Activated B cell treated with CpG ODN at 0.5 μM for 24 hours (primary cell): Measurements from ENCODE around the gene SPRED2. TPM values are rescaled to one million over a fixed set of nuclear protein-coding genes. Genes with fewer than 3 reads are reported as not detected.

Experiments
- ATAC-seq: fragments of 200-7000 bp; cut with Tn5 transposase; one replicate; pipeline ENCODE4 v1.10.0; 2021; ENCODE audit warnings: low read depth, mild to moderate bottlenecking, moderate library complexity
- CTCF ChIA-PET: fragments of 350-600 bp; sonication (Branson Sonifier 250); formaldehyde crosslinking; loops from one replicate; lab custom pipeline; 2021; ENCODE audit warnings: antibody characterized with exemption; lab: Charles Lee
- POLR2A ChIA-PET: fragments of 350-600 bp; sonication (Branson Sonifier 250); formaldehyde crosslinking; loops from one replicate; lab custom pipeline; 2021; ENCODE audit warnings: antibody characterized with exemption; lab: Charles Lee
- DNase-seq: peaks from one replicate; pipeline ENCODE4 v3.0.0; 2022
- H3K27ac Mint-ChIP-seq: one replicate; pipeline ENCODE4 v1.8.0; 2020; ENCODE audit warnings: mixed read lengths
- H3K27me3 Mint-ChIP-seq: one replicate; pipeline ENCODE4 v1.8.0; 2021; ENCODE audit warnings: mixed read lengths
- H3K36me3 Mint-ChIP-seq: one replicate; pipeline ENCODE4 v1.8.0; 2021; ENCODE audit warnings: low read depth, mixed read lengths
- H3K4me1 Mint-ChIP-seq: one replicate; pipeline ENCODE4 v1.8.0; 2021; ENCODE audit warnings: mixed read lengths
- H3K4me3 Mint-ChIP-seq: one replicate; pipeline ENCODE4 v1.8.0; 2020; ENCODE audit warnings: mild to moderate bottlenecking, mixed read lengths
- H3K9me3 Mint-ChIP-seq: one replicate; pipeline ENCODE4 v1.8.0; 2020; ENCODE audit warnings: mixed read lengths
- CTCF ChIP-seq: fragments of 200-600 bp; IDR thresholded peaks from one replicate; pipeline ENCODE4 v1.8.0; 2022; ENCODE audit warnings: antibody characterized with exemption, mild to moderate bottlenecking
- intact Hi-C: fragments of 100-400 bp; cut with micrococcal nuclease; formaldehyde crosslinking; loops from one replicate; pipeline ENCODE4 v1.15.1; 2024
- total RNA-seq: library from RNA; stranded (reverse); gene quantifications from 2 replicates; pipeline ENCODE4 v1.2.3, GENCODE V29; 2022

The SPRED2 gene
- total RNA-seq, 1 donor from 2014 or later = 2.5 TPM

GRCh38 chr2:65476778-65477177 lies 44.4 kb upstream of the SPRED2 start:
- Mint-ChIP-seq H3K4me1 (no peaks in the 10 kb centered on the region), H3K4me3 (no peak overlapping the region), H3K9me3 (peaks cover 14% of the 10 kb centered on the region), H3K27me3 (peaks cover 10% of the 10 kb centered on the region), H3K27ac (no peak overlapping the region), H3K36me3 (peaks cover 3% of the 10 kb centered on the region)
- ChIA-PET POLR2A (no interaction called here), CTCF (no interaction called here)
- intact Hi-C loops = no loop called here
- TF ChIP-seq CTCF = no peak
- ATAC-seq (no peak), DNase-seq (no peak)

GRCh38 chr2:65475000-65475399 lies 42.6 kb upstream of the SPRED2 start:
- no peak overlapping the region for H3K27ac Mint-ChIP-seq
- H3K36me3 Mint-ChIP-seq = peaks cover 3% of the 10 kb centered on the region
- POLR2A ChIA-PET = no interaction called here
- peaks cover 14% of the 10 kb centered on the region for H3K9me3 Mint-ChIP-seq
- intact Hi-C loops = no loop called here
- no peak for TF ChIP-seq CTCF
- H3K4me3 Mint-ChIP-seq = no peak overlapping the region
- peaks cover 10% of the 10 kb centered on the region for H3K27me3 Mint-ChIP-seq
- DNase-seq (no peak), ATAC-seq (no peak)
- CTCF ChIA-PET = no interaction called here
- no peaks in the 10 kb centered on the region for H3K4me1 Mint-ChIP-seq

GRCh38 chr2:65473045-65473444 lies 40.6 kb upstream of the SPRED2 start:
- no peak for ATAC-seq
- H3K4me3 Mint-ChIP-seq = no peak overlapping the region
- H3K4me1 Mint-ChIP-seq = no peaks in the 10 kb centered on the region
- ChIA-PET CTCF (interaction anchor here (0.5 kb wide), 1 partner anchor 191 kb away, joined by 3 read pairs; no protein-coding TSS in a partner anchor), POLR2A (no interaction called here)
- H3K9me3 Mint-ChIP-seq = peaks cover 14% of the 10 kb centered on the region
- no peaks in the 10 kb centered on the region for H3K27me3 Mint-ChIP-seq
- DNase-seq = no peak
- intact Hi-C loops = no loop called here
- TF ChIP-seq CTCF = no peak
- peaks cover 3% of the 10 kb centered on the region for H3K36me3 Mint-ChIP-seq
- H3K27ac Mint-ChIP-seq = no peak overlapping the region

- H3K4me3 Mint-ChIP-seq = no peak overlapping the region
- no peaks in the 10 kb centered on the region for H3K27me3 Mint-ChIP-seq
- H3K27ac Mint-ChIP-seq = no peak overlapping the region
- ATAC-seq (no peak), DNase-seq (no peak)
- POLR2A ChIA-PET = no interaction called here
- no peaks in the 10 kb centered on the region for H3K4me1 Mint-ChIP-seq
- TF ChIP-seq CTCF = no peak
- intact Hi-C loops = no loop called here
- CTCF ChIA-PET = no interaction called here
- H3K9me3 Mint-ChIP-seq = peaks cover 14% of the 10 kb centered on the region
- peaks cover 3% of the 10 kb centered on the region for H3K36me3 Mint-ChIP-seq
Observed at GRCh38 chr2:65471409-65471808, 39.0 kb upstream of the SPRED2 start.

GRCh38 chr2:65466551-65466950 lies 34.2 kb upstream of the SPRED2 start:
- no peaks in the 10 kb centered on the region for H3K36me3 Mint-ChIP-seq
- DNase-seq (no peak), ATAC-seq (no peak)
- intact Hi-C loops = no loop called here
- no peak for TF ChIP-seq CTCF
- no peak overlapping the region for H3K27ac Mint-ChIP-seq
- H3K9me3 Mint-ChIP-seq = no peaks in the 10 kb centered on the region
- ChIA-PET POLR2A (no interaction called here), CTCF (no interaction called here)
- H3K4me3 Mint-ChIP-seq = no peak overlapping the region
- H3K27me3 Mint-ChIP-seq = peaks cover 2% of the 10 kb centered on the region
- H3K4me1 Mint-ChIP-seq = no peaks in the 10 kb centered on the region
